DMS 273 (cell line): ENCODE results near the gene ZNF784.
"Not testable (repeated sequence)": the region's sequence is repeated elsewhere in the genome, so short reads cannot be mapped to it uniquely, and the experiment has no call there.

Experiments used
- DNase-seq: peaks from one replicate; lab custom pipeline; 2025; ENCODE audit not compliant: unreplicated experiment; lab: John Stamatoyannopoulos, UW

Gene ZNF784

DNA sequence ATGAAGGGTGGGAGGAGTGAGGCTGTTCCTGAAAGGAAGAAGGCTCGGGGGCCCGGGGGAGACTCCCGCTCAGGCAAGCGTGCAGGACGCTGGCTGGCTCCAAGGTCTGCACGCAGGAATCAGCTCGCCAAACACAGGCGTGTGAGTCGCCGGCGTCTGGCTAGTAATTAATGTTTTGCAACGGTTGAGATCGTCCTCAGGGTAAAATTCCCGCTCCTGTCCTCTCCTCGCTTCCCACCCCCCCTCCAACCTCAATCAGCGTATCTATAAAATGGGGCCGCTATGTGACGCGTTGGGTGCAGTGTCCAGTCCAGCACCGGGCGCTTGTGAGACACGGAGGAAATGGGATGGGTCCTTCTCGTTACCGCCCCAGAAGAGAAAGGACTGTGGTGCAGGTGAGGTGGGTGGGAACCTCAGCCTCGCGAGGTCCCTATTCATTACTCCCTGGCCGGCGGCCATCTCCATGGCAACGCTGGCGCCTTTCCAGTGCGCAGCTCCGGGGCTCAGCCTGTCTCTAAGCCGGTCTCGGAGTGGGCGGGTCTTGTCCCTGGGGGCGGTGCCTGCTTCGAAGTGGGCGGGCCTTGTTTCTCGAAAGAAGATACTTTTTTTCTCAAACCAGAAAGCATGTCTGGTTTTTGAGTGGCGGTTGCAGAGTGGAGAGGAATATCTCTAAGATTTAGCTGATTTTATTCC is 37.2 kb downstream of the ZNF784 start:
- DNase-seq, result peak; percentile 98

DNA sequence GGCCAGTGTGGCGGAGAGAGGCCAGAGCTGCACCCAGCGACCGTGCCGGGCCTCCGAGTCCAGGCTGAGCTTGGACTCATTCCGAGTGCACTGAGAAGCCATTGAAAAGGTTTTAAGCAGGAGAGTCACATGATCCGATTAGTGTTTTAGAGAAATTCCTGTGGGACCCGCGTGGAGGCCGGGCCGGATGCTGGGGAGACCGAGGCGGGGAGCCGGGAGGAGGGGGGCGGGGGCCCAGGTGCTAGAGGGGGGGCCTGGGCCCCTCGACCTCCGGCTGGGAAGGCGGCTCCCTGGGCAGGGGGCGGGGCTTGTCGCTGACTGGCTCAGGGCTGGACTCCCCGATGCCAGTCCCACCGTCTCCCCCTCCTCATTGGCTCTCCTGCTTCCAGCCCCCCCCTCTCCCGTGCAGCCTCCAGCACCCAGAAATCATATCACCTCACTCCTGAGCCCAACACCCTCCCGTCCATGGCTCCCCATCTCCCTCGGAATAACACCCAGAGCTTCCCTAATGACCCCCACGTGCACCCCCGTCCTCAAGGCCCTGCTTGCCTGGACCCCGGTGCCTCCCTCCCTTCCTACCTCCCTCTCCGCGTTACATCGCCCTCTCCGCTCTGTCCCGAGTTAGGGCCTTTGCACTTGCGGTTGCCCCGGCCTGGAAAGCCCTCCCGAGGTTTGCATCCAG is 38.6 kb downstream of the ZNF784 start:
- DNase-seq, result peak; percentile 85

DNA sequence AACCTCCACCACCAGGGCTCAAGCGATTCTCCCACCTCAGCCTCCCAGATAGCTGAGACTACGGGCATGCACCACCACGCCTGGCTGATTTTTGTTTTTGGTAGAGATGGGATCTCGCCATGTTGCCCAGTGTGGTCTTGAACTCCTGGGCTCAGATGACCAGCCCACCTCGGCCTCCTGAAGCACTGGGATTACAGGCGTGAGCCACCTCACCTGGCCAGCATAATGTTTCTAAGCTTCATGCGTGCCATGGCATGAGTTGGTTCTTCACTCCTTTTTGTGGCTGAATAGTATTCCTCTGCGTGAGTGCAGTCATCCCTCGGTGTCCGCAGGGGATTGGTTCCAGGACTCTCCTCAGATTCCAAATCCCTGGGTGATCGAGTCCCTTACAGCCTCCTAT is 39.5 kb downstream of the ZNF784 start:
- no peak for DNase-seq

DNA sequence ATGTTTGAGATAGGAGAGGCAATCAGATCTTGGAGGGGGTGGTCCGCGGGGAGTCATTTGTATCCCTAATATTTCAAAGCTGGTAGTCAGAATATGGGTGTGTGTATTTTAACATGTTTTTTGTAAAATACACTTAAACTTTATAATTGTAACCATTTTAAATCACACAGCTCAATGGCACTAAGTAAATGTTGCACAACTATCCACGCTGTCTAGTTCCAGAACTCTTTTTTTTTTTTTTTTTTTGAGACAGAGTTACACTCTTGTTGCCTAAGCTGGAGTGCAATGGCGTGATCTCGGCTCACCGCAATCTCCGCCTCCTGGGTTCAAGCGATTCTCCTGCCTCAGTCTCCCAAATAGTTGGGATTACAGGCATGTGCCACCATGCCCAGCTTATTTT is 40.5 kb downstream of the ZNF784 start:
- DNase-seq, result not testable (repeated sequence)

DNA sequence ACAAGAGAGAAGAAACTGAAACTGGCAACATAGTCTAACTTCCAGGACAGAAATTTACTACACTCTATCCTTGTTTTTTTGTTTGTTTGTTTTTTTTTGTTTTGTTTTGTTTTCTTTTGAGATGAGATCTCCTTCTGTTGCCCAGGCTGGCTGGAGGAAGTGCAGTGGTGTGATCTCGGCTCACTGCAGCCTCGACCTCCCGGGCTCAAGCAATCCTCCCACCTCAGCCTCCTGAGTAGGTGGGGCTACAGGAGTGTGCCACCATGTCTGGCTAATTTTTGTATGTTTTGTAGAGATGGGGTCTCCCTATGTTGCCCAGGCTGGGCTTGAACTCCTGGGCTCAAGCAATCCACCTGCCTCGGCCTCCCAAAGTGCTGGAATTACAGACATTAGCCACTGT is 42.1 kb downstream of the ZNF784 start:
- DNase-seq, result not testable (repeated sequence)

DNA sequence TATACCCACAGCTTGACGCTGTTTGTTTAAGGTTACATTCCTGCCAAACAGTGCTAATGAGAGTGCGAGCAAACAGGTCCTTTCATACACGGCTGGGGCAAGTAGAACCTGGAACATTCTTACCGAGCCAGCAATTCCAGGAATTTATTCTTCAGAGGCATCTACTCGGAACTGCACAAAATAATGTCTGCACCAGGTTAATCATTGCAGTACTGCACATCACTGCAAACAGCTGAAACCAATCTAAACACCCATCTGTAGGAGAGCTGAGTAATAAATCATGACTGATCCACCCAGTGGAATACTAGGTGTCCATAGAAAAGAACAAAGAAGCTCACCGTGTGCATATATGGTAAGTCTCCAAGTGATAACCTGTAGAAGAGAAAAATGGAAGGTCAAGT is 42.5 kb downstream of the ZNF784 start:
- DNase-seq, result no peak

- peak; percentile 32 for DNase-seq
Observed at GRCh38 chr19:55581145-55581822, 43.1 kb downstream of the ZNF784 start.

DNA sequence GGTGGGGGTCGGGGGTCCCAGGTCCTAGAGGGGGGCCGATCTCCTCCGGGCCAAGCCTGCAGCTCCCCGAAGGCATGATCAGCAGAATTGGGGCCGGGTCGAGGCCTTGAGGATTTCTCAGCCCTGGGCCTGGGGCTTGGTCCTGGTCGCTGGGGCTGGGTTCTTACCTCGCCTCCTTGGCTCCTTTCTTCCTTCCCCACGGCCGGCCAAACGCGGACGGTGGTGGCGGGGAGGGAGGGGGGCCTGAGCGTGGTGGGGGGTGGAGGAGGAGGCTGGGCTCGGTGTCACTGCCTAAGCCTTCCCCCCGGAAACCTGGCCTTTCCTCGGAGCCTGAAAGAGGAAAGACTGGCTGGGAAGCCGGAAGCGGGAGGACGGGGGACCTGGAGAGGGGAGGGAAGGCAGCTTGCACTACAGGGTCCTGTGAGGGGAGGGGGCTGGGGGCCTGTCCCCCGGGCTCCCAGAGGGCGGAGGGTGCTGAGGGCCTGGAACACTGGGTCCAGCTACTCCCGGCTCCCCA is 43.7 kb downstream of the ZNF784 start, which contains the start of gene ZNF579:
Gene ZNF579 (minus strand): TSS at position 221 of the 517 bp plus-strand sequence. CDS start 1,209 bp downstream, outside the sequence.
- peak; percentile 96 for DNase-seq

GRCh38 chr19:55579766-55580621 is 44.4 kb downstream of the ZNF784 start:
- peak; percentile 62 for DNase-seq

DNA sequence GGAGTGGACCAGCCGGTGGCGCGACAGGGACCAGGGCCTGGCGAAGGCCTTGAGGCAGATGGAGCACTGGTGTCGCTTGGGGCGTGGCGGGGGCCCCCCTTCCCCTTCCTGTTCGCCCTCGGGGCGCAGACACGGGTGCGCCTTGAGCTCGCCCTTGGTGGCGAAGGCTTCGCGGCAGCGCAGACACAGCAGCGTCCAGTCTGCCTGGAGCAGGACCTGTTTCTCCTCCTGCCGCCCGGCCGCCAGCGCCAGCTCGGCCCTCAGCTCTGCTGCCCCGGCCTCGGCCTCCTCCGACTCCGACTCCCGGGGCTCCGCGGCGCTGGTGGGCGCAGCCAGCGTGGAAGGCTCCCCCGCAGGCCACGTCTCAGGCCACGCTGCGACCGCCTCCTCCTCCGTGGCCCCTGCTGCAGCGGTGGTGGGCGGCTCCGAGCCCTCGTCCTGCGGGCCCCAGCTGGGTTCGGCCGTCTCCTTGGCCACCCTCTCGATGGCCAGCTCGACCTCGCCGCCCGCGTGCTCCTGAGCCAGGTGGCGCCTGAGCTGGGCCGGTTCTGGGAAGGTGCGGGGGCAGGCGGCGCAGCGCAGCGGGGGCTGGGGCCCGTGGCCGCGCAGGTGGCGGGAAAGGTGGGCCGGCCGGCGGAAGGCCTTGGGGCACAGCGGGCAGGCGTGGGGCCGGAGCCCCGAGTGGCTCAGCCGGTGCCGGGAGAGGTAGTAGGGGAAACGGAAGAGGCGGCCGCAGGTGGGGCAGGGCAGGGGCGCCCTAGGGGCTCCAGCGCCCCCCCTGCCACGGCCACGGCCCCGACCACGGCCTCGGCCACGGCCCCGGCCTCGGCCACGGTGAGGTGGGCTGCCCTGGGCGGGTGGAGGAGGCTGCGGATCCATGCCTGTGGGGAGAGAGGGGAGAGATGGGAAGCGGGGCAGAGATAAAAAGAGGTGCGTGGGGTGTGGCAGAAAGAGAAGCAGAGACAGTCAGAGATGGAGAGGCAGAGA is 45.3 kb downstream of the ZNF784 start:
- DNase-seq, result no peak

- DNase-seq, result no peak
Observed at GRCh38 chr19:55578031-55578760, 46.2 kb downstream of the ZNF784 start.

GRCh38 chr19:55576746-55577145 is 47.6 kb downstream of the ZNF784 start:
- no peak for DNase-seq

GRCh38 chr19:55573929-55574328 is 50.4 kb downstream of the ZNF784 start:
- not testable (repeated sequence) for DNase-seq
